ENCODE data around the gene CNN1. TPM values are rescaled to one million over a fixed set of nuclear protein-coding genes. Genes with fewer than 3 reads are reported as not detected.

Gene CNN1
- total RNA-seq, 4 donors from 2014 or later, result 19.9 to 31.6 (median 24.2) TPM

DNA sequence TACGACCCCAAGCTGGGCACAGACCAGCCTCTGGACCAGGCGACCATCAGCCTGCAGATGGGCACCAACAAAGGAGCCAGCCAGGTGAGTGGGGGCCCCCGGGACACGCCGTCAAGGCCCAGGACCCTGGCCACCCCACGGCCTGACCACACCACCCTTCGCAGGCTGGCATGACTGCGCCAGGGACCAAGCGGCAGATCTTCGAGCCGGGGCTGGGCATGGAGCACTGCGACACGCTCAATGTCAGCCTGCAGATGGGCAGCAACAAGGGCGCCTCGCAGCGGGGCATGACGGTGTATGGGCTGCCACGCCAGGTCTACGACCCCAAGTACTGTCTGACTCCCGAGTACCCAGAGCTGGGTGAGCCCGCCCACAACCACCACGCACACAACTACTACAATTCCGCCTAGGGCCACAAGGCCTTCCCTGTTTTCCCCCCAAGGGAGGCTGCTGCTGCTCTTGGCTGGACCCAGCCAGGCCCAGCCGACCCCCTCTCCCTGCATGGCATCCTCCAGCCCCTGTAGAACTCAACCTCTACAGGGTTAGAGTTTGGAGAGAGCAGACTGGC is 10.8 kb downstream of the CNN1 start:
- Histone ChIP-seq H3K27me3 (no peaks in the 10 kb centered on the region), H3K9me3 (no peaks in the 10 kb centered on the region), H3K36me3 (peaks cover 28% of the 10 kb centered on the region), H3K4me3 (no peak overlapping the region), H3K4me1 (no peaks in the 10 kb centered on the region), H3K27ac (no peak overlapping the region)
- no peak for TF ChIP-seq EP300 (IDR thresholded peaks at IDR 0.05)
- TF ChIP-seq POLR2A (IDR thresholded peaks at IDR 0.05), result no peak
- TF ChIP-seq, protein P1, sequence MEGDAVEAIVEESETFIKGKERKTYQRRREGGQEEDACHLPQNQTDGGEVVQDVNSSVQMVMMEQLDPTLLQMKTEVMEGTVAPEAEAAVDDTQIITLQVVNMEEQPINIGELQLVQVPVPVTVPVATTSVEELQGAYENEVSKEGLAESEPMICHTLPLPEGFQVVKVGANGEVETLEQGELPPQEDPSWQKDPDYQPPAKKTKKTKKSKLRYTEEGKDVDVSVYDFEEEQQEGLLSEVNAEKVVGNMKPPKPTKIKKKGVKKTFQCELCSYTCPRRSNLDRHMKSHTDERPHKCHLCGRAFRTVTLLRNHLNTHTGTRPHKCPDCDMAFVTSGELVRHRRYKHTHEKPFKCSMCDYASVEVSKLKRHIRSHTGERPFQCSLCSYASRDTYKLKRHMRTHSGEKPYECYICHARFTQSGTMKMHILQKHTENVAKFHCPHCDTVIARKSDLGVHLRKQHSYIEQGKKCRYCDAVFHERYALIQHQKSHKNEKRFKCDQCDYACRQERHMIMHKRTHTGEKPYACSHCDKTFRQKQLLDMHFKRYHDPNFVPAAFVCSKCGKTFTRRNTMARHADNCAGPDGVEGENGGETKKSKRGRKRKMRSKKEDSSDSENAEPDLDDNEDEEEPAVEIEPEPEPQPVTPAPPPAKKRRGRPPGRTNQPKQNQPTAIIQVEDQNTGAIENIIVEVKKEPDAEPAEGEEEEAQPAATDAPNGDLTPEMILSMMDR (IDR thresholded peaks at IDR 0.05), result no peak
- no peak for TF ChIP-seq POLR2AphosphoS5 (IDR thresholded peaks at IDR 0.05)
- WGBS, result 89% methylated on average over 20 of the region's 24 CpGs
- no peak for DNase-seq (ENCODE audit: low spot score in 2 of 2)

DNA sequence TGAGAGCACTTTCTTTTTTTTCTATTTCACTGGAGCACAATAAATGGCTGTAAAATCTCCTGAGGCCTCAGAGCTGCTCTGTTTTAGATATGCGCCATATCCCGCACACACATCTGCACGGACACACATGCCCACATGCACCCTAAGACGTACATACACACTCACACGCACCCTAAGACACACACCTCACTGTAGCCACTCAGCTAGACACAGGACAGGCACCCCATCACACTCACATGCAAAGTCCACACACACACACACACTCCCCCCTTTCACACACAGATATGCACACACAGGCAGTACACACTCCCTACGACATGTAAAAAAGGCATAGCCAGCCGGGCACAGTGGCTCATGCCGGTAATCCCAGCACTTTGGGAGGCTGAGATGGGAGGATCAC is 11.6 kb downstream of the CNN1 start:
- Histone ChIP-seq H3K4me1 (no peaks in the 10 kb centered on the region), H3K36me3 (peaks cover 32% of the 10 kb centered on the region), H3K9me3 (no peaks in the 10 kb centered on the region), H3K27me3 (no peaks in the 10 kb centered on the region), H3K27ac (no peak overlapping the region), H3K4me3 (no peak overlapping the region)
- 86% methylated on average over 8 of the region's 8 CpGs for whole genome bisulfite sequencing
- TF ChIP-seq POLR2AphosphoS5 (IDR thresholded peaks at IDR 0.05) (no peak), EP300 (IDR thresholded peaks at IDR 0.05) (no peak), POLR2A (IDR thresholded peaks at IDR 0.05) (no peak)
- TF ChIP-seq, protein P1 (IDR thresholded peaks at IDR 0.05), result no peak
- no peak for DNase-seq (ENCODE audit: low spot score in 2 of 2)

- TF ChIP-seq, protein P1 (IDR thresholded peaks at IDR 0.05), result no peak
- TF ChIP-seq POLR2A (IDR thresholded peaks at IDR 0.05) (no peak), POLR2AphosphoS5 (IDR thresholded peaks at IDR 0.05) (no peak), EP300 (IDR thresholded peaks at IDR 0.05) (no peak)
- peaks cover 39% of the 10 kb centered on the region for H3K36me3 ChIP-seq
- no peak overlapping the region for H3K4me3 ChIP-seq
- no peak overlapping the region for H3K27ac ChIP-seq
- no peaks in the 10 kb centered on the region for H3K9me3 ChIP-seq
- WGBS, result 85% methylated on average over 13 of the region's 26 CpGs
- no peaks in the 10 kb centered on the region for H3K4me1 ChIP-seq
- no peaks in the 10 kb centered on the region for H3K27me3 ChIP-seq
- DNase-seq (ENCODE audit: low spot score in 2 of 2), result no peak
Observed at GRCh38 chr19:11551603-11552235, 13.1 kb downstream of the CNN1 start.

DNA sequence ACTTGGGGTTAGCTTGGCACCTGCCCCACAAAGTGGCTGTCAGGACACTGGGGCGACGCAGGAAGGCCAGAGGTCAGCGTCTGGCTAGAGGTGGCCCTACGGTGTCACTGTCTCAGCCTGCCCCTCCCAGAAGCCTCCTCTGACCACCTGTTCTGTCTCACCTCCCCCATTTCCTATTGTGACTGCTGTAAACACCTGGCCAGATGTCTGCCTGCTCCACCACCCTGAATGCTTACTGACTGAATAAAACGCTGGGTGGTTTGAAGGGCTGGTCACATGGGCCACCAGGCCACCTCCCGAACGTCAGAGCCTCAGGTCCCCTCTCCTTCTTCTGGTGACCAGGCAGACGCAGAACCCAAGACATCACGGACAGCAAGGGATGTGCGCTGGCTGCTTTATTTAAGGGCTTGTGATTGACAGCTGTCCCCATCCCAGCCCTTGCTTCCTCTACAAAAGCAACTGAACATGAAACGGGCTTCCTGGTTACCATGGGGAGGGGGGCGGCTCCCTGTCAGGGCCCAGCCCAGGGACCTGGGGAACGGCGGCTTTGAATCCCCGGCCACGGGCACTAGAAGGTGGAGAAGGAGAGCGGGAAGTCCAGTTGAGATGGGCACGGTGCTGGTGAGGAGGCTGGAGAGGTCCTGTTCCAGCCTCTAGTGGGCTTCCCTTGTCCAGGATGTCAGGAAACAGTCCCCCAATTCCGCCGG is 14.2 kb downstream of the CNN1 start:
- TF ChIP-seq POLR2A (IDR thresholded peaks at IDR 0.05) (no peak), EP300 (IDR thresholded peaks at IDR 0.05) (no peak), POLR2AphosphoS5 (IDR thresholded peaks at IDR 0.05) (no peak)
- TF ChIP-seq, protein P1 (IDR thresholded peaks at IDR 0.05), result no peak
- H3K4me1 ChIP-seq, result peaks cover 7% of the 10 kb centered on the region
- H3K9me3 ChIP-seq, result no peaks in the 10 kb centered on the region
- peaks cover 39% of the 10 kb centered on the region for H3K36me3 ChIP-seq
- no peak overlapping the region for H3K4me3 ChIP-seq
- no peaks in the 10 kb centered on the region for H3K27me3 ChIP-seq
- no peak for DNase-seq (ENCODE audit: low spot score in 2 of 2)
- no peak overlapping the region for H3K27ac ChIP-seq
- 75% methylated on average over 12 of the region's 20 CpGs for WGBS

DNA sequence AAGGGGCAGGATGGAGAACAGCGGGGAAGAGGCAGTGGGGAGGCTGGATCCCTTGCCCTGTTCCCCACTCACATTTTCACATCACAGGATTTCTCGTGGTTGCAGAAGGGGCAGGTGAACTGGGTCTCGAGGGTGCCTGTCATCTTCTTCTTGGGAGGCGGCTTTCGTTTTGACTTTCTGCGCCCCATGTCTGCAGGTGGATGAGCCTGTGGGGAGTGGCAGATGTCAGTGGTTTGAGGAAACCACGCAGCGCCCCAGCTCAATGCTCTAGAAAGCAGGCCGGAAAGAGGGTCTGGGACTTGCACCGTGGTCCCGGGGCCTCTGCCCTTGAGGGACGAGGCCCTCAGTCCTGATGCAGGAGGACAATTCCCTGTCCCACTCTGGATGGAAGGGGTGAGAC is 15.5 kb downstream of the CNN1 start:
- DNase-seq (ENCODE audit: low spot score in 2 of 2), result no peak
- TF ChIP-seq, protein P1 (IDR thresholded peaks at IDR 0.05), result no peak
- TF ChIP-seq POLR2AphosphoS5 (IDR thresholded peaks at IDR 0.05), result no peak
- TF ChIP-seq POLR2A (IDR thresholded peaks at IDR 0.05), result no peak
- no peak for TF ChIP-seq EP300 (IDR thresholded peaks at IDR 0.05)
- Histone ChIP-seq H3K36me3 (peaks cover 39% of the 10 kb centered on the region), H3K9me3 (no peaks in the 10 kb centered on the region), H3K27me3 (no peaks in the 10 kb centered on the region), H3K27ac (no peak overlapping the region), H3K4me3 (no peak overlapping the region), H3K4me1 (peaks cover 16% of the 10 kb centered on the region)
- 95% methylated on average over 9 of the region's 12 CpGs for WGBS
